ENCODE data around the gene STARD8. TPM values are rescaled to one million over a fixed set of nuclear protein-coding genes. Genes with fewer than 3 reads are reported as not detected.
"Not testable (repeated sequence)": the region's sequence is repeated elsewhere in the genome, so short reads cannot be mapped to it uniquely, and the experiment has no call there.

The STARD8 gene
- total RNA-seq, 2 donors from 2014 or later = 1.1 to 1.3 TPM

DNA sequence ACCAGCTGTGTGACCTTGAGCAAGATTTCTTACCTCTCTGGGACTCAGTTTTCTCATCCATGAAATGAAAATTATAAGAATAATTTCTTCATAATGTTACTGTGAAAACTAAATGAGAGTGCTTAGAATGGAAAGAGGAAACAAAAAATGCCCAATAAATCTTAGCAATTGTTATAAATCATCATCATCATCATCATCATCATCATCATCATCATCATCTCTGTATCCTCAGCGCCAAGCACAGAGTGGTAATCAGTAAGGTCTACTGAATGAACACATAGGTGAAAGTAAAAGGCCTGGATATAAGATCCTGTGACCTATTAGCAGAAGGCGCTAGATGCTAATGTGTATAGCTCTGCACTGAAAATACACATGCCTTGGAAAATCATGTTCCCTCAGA is 6.8 kb upstream of the STARD8 start:
- H3K36me3 Mint-ChIP-seq (ENCODE audit: insufficient read depth in 2 of 2) = no peaks in the 10 kb centered on the region

DNA sequence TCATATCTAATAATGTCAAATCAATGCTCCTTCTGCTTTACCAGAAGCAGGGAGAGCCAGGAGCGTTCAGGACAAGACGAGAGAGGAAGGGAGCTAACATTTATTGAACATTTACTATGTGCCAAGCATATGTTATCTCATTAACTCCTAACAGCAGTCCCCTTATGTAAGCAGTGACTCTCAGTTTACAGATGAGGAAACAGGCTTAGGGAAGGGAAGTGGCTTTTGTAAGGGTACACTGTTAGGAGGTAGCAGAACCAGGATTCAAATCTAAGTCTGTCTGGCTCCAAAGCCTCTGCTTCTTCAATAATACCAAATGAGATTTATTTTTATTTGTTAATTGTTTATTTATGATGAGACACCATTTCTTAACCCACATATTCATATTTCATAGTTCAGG is 2.6 kb upstream of the STARD8 start:
- Mint-ChIP-seq H3K4me1 (ENCODE audit: low read depth) (no peaks in the 10 kb centered on the region), H3K9me3 (no peaks in the 10 kb centered on the region), H3K27me3 (ENCODE audit: low read depth) (peaks cover 32% of the 10 kb centered on the region), H3K4me3 (no peak overlapping the region), H3K27ac (no peak overlapping the region), H3K36me3 (ENCODE audit: insufficient read depth in 2 of 2) (no peaks in the 10 kb centered on the region)
- ATAC-seq (replicated peaks in 1 of 2) (no peak), DNase-seq (no peak)

More for the DNA sequence above, 6.8 kb upstream of the STARD8 start:
- ATAC-seq (replicated peaks in 1 of 2) (no peak), DNase-seq (no peak)
- Mint-ChIP-seq H3K27ac (no peak overlapping the region), H3K9me3 (no peaks in the 10 kb centered on the region), H3K4me3 (no peak overlapping the region), H3K4me1 (ENCODE audit: low read depth) (no peaks in the 10 kb centered on the region), H3K27me3 (ENCODE audit: low read depth) (peaks cover 11% of the 10 kb centered on the region)

DNA sequence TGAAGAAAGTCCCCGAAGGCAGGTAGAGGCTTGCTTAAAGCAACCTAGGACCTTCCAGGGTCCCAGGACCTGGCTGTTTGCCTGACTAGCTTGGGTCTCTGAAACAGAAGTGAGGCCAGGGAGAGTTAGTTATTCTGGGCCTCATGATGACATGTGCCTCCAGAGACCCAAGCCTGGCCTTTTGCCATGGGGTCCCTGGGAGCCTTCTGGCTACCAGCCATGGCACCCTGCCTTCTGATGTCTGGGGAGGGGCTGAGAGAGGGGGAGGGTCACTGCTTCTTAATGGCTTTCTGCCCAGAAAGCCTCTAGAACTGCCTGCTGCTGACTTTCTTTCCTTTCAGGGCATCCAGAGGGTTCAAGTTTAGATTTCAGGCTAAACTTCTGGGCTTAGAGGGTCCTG is 1.0 kb upstream of the STARD8 start:
- no peak for DNase-seq
- no peak for ATAC-seq (replicated peaks in 1 of 2)
- Mint-ChIP-seq H3K4me3 (no peak overlapping the region), H3K27ac (no peak overlapping the region), H3K27me3 (ENCODE audit: low read depth) (peaks cover 37% of the 10 kb centered on the region), H3K4me1 (ENCODE audit: low read depth) (no peaks in the 10 kb centered on the region), H3K36me3 (ENCODE audit: insufficient read depth in 2 of 2) (no peaks in the 10 kb centered on the region), H3K9me3 (no peaks in the 10 kb centered on the region)

GRCh38 chrX:68648960-68649359 is 1.5 kb downstream of the STARD8 start:
- Mint-ChIP-seq H3K27ac (no peak overlapping the region), H3K9me3 (peaks cover 0 to 1% of the 10 kb centered on the region in 2 donors), H3K27me3 (ENCODE audit: low read depth) (peaks cover 37% of the 10 kb centered on the region), H3K4me3 (no peak overlapping the region), H3K4me1 (ENCODE audit: low read depth) (no peaks in the 10 kb centered on the region), H3K36me3 (ENCODE audit: insufficient read depth in 2 of 2) (no peaks in the 10 kb centered on the region)
- DNase-seq (no peak), ATAC-seq (replicated peaks in 1 of 2) (no peak)

DNA sequence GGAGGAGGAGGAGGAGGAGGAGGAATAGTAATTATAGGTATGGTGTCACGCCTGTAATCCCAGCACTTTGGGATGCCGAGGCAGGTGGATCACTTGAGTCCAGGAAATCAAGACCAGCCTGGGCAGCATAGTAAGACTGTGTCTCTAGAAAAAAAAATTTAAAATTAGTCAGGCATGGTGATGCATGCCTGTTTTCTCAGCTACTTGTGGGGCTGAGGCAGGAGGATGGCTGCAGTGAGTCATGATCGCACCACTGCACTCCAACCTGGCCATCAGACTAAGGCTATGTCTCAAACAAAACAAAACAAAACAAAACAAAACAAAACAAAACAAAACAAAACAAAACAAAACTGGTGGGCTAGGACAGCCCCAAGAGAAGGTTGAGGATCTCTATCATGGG is 3.0 kb downstream of the STARD8 start:
- H3K36me3 Mint-ChIP-seq (ENCODE audit: insufficient read depth in 2 of 2) = no peaks in the 10 kb centered on the region
- DNase-seq (no peak), ATAC-seq (replicated peaks in 1 of 2) (no peak)
- no peak overlapping the region for H3K27ac Mint-ChIP-seq
- H3K27me3 Mint-ChIP-seq (ENCODE audit: low read depth) = peaks cover 33% of the 10 kb centered on the region
- H3K4me1 Mint-ChIP-seq (ENCODE audit: low read depth) = no peaks in the 10 kb centered on the region
- no peak overlapping the region for H3K4me3 Mint-ChIP-seq
- H3K9me3 Mint-ChIP-seq = peaks cover 0 to 1% of the 10 kb centered on the region in 2 donors

DNA sequence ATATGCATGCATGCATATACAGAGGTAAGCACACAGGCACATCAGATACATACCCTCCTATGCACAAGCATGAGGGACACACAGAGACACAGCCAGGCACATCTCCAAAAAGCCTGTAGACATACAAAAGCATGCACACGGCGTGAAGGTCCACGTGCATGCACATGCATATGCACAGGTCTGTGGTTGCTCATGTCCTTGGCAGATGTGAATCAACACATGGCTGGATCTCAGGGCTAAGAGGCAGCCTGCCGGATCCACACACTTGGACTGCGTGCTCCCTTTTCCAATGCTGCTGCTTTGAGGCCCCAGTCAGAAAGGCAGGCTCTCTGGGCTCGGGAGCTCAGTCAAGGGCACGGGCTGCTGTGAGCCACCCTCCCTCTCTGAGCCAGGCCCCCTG is 3.6 kb downstream of the STARD8 start:
- Mint-ChIP-seq H3K36me3 (ENCODE audit: insufficient read depth in 2 of 2) (no peaks in the 10 kb centered on the region), H3K4me3 (no peak overlapping the region)

GRCh38 chrX:68652326-68653170 is 5.1 kb downstream of the STARD8 start:
- H3K27me3 Mint-ChIP-seq (ENCODE audit: low read depth) = peaks cover 39% of the 10 kb centered on the region
- H3K9me3 Mint-ChIP-seq = peaks cover 0 to 1% of the 10 kb centered on the region in 2 donors
- H3K4me1 Mint-ChIP-seq (ENCODE audit: low read depth) = no peaks in the 10 kb centered on the region
- H3K4me3 Mint-ChIP-seq = no peak overlapping the region
- DNase-seq (no peak), ATAC-seq (replicated peaks in 1 of 2) (peak in 1 of 2 donors; percentile 18)
- H3K36me3 Mint-ChIP-seq (ENCODE audit: insufficient read depth in 2 of 2) = no peaks in the 10 kb centered on the region
- no peak overlapping the region for H3K27ac Mint-ChIP-seq

More for the DNA sequence above, 3.6 kb downstream of the STARD8 start:
- Mint-ChIP-seq H3K9me3 (peaks cover 0 to 1% of the 10 kb centered on the region in 2 donors), H3K4me1 (ENCODE audit: low read depth) (no peaks in the 10 kb centered on the region), H3K27ac (no peak overlapping the region), H3K27me3 (ENCODE audit: low read depth) (peaks cover 35% of the 10 kb centered on the region)
- DNase-seq (no peak), ATAC-seq (replicated peaks in 1 of 2) (no peak)

DNA sequence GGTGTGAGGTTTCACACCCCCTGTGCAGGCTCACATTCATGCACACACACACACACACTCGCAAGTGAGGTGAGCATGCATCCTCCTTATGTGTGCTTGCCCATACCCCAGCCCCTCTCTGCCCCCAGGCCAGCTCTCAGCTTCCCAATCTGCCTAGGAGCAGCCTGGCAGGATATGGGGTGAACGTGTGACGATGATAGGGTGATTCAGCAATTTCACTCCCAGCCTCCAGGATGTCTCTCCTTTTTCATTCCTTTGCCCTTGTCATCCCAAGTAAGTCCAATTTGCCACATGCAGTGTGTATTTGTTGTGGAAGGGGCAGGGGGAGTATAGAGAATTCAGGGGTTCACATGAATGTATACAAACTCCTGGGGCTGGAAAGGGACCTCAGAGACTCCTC is 7.2 kb downstream of the STARD8 start:
- H3K9me3 Mint-ChIP-seq = peaks cover 0 to 1% of the 10 kb centered on the region in 2 donors

DNA sequence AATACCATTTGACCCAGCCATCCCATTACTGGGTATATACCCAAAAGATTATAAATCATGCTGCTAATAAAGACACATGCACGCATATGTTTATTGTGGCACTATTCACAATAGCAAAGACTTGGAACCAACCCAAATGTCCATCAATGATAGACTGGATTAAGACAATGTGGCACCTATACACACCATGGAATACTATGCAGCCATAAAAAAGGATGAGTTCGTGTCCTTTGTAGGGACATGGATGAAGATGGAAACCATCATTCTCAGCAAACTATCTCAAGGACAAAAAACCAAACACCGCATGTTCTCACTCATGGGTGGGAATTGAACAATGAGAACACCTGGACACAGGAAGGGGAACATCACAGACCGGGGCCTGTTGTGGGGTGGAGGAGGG is 9.0 kb downstream of the STARD8 start:
- not testable (repeated sequence) for H3K27ac Mint-ChIP-seq; H3K36me3 Mint-ChIP-seq (ENCODE audit: insufficient read depth in 2 of 2); DNase-seq; H3K4me3 Mint-ChIP-seq; ATAC-seq (replicated peaks in 1 of 2); H3K4me1 Mint-ChIP-seq (ENCODE audit: low read depth); H3K9me3 Mint-ChIP-seq
- peaks cover 28% of the 10 kb centered on the region for H3K27me3 Mint-ChIP-seq (ENCODE audit: low read depth)

More for the DNA sequence above, 7.2 kb downstream of the STARD8 start:
- Mint-ChIP-seq H3K27ac (no peak overlapping the region), H3K4me1 (ENCODE audit: low read depth) (no peaks in the 10 kb centered on the region), H3K36me3 (ENCODE audit: insufficient read depth in 2 of 2) (no peaks in the 10 kb centered on the region), H3K27me3 (ENCODE audit: low read depth) (peaks cover 32% of the 10 kb centered on the region), H3K4me3 (no peak overlapping the region)
- ATAC-seq (replicated peaks in 1 of 2) = no peak
- no peak for DNase-seq

DNA sequence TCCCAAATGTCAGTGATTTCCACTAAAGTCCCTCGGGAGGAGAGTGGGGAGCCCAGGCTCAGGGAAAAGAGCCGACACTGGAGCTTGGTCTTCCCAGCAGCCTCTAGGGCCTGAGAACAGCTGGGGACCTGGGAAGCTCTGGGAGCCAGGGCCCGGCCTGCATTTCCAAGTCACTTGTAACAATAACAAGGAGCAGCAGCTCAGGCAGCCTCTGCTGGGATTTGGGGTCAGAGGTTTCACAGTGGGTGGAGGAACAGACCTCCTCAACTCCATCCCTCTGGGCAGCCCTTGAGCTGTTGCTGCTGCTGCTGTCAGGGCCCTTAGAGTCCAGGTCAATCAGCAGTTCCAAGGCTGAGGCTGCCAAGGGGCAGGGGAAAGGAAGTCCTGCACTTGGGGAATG is 11.1 kb downstream of the STARD8 start:
- DNase-seq (no peak), ATAC-seq (replicated peaks in 1 of 2) (no peak)
- no peaks in the 10 kb centered on the region for H3K4me1 Mint-ChIP-seq (ENCODE audit: low read depth)
- no peak overlapping the region for H3K4me3 Mint-ChIP-seq
- peaks cover 43% of the 10 kb centered on the region for H3K27me3 Mint-ChIP-seq (ENCODE audit: low read depth)
- H3K27ac Mint-ChIP-seq = no peak overlapping the region
- peaks cover 0 to 1% of the 10 kb centered on the region in 2 donors for H3K9me3 Mint-ChIP-seq
- no peaks in the 10 kb centered on the region for H3K36me3 Mint-ChIP-seq (ENCODE audit: insufficient read depth in 2 of 2)

DNA sequence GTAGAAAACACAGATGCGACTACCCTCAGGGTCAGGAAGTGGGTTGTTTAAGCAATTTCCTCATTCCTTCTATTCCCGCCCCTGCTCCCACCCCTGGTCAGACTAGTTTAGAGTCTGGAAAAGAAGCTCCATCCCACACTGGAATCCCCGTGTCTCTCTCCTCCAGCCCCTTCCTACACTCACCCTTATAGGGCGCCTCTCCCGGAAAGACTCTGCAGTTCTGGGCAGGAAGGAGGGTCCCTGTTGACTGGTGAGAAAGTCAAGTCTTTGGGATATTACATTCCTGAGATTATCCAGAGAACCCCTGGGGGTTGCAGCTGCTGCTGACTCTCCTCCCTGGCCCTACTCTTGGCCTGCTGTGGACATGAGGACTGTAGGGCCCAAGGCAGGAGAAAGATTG is 11.9 kb downstream of the STARD8 start:
- no peaks in the 10 kb centered on the region for H3K4me1 Mint-ChIP-seq (ENCODE audit: low read depth)
- ATAC-seq (replicated peaks in 1 of 2) = no peak
- H3K27ac Mint-ChIP-seq = no peak overlapping the region

GRCh38 chrX:68659786-68660185 is 12.3 kb downstream of the STARD8 start:
- ATAC-seq (replicated peaks in 1 of 2) (no peak), DNase-seq (no peak)
- Mint-ChIP-seq H3K27ac (no peak overlapping the region), H3K27me3 (ENCODE audit: low read depth) (peaks cover 56% of the 10 kb centered on the region), H3K36me3 (ENCODE audit: insufficient read depth in 2 of 2) (no peaks in the 10 kb centered on the region), H3K9me3 (no peaks in the 10 kb centered on the region), H3K4me3 (no peak overlapping the region), H3K4me1 (ENCODE audit: low read depth) (no peaks in the 10 kb centered on the region)

More for the DNA sequence above, 11.9 kb downstream of the STARD8 start:
- Mint-ChIP-seq H3K36me3 (ENCODE audit: insufficient read depth in 2 of 2) (no peaks in the 10 kb centered on the region), H3K4me3 (no peak overlapping the region), H3K27me3 (ENCODE audit: low read depth) (peaks cover 52% of the 10 kb centered on the region), H3K9me3 (no peaks in the 10 kb centered on the region)
- no peak for DNase-seq

- no peaks in the 10 kb centered on the region for H3K4me1 Mint-ChIP-seq (ENCODE audit: low read depth)
- ATAC-seq (replicated peaks in 1 of 2) (no peak), DNase-seq (no peak)
- H3K9me3 Mint-ChIP-seq = no peaks in the 10 kb centered on the region
- H3K36me3 Mint-ChIP-seq (ENCODE audit: insufficient read depth in 2 of 2) = no peaks in the 10 kb centered on the region
- H3K4me3 Mint-ChIP-seq = no peak overlapping the region
- peaks cover 58% of the 10 kb centered on the region for H3K27me3 Mint-ChIP-seq (ENCODE audit: low read depth)
- H3K27ac Mint-ChIP-seq = no peak overlapping the region
These were observed 13.3 kb downstream of the STARD8 start for GRCh38 chrX:68660746-68661145.

GRCh38 chrX:68665502-68665901 is 18.0 kb downstream of the STARD8 start:
- Mint-ChIP-seq H3K36me3 (ENCODE audit: insufficient read depth in 2 of 2) (no peaks in the 10 kb centered on the region), H3K4me3 (no peak overlapping the region), H3K27me3 (ENCODE audit: low read depth) (peaks cover 66% of the 10 kb centered on the region), H3K4me1 (ENCODE audit: low read depth) (no peaks in the 10 kb centered on the region), H3K27ac (no peak overlapping the region), H3K9me3 (no peaks in the 10 kb centered on the region)
- DNase-seq (no peak), ATAC-seq (replicated peaks in 1 of 2) (no peak)

All from activated T-cell treated with anti-CD3 and anti-CD28 coated beads, Interleukin-2, amount 50 U/mL, for 72 hours (primary cell).